NT2/D1 (cell line): ENCODE results near the gene PLXNA3.

ENCODE experiments used
- DNase-seq: peaks from one replicate; pipeline ENCODE4 v3.0.0-alpha.2; 2011; ENCODE audit warnings: low read depth, low spot score
- H3K27me3 ChIP-seq: 2 replicates; pipeline ENCODE4 v1.6.0; 2011; ENCODE audit warnings: mild to moderate bottlenecking; ENCODE audit not compliant: insufficient read length, insufficient read depth
- H3K36me3 ChIP-seq: 2 replicates; pipeline ENCODE4 v1.6.1; 2011; ENCODE audit warnings: mild to moderate bottlenecking, low read length, mixed read lengths; ENCODE audit not compliant: insufficient read depth, insufficient read length
- H3K4me1 ChIP-seq: 2 replicates; pipeline ENCODE4 v1.5.1; 2011; ENCODE audit not compliant: insufficient read depth, insufficient read length
- H3K4me3 ChIP-seq: 2 replicates; pipeline ENCODE4 v1.5.1; 2011; ENCODE audit warnings: low read depth; ENCODE audit not compliant: insufficient read length
- H3K9ac ChIP-seq: 2 replicates; pipeline ENCODE4 v1.6.0; 2011; ENCODE audit warnings: low read depth; ENCODE audit not compliant: insufficient read length
- H3K9me3 ChIP-seq: 2 replicates; pipeline ENCODE4 v1.5.1; 2011; ENCODE audit warnings: mild to moderate bottlenecking, low read length; ENCODE audit not compliant: insufficient read depth
- SUZ12 ChIP-seq: IDR thresholded peaks from 2 replicates; pipeline ENCODE4 v1.6.1; 2011; ENCODE audit not compliant: insufficient read length, insufficient read depth; ENCODE audit errors: extremely low read depth
- YY1 ChIP-seq: IDR thresholded peaks from 2 replicates; pipeline ENCODE4 v1.6.1; 2011; ENCODE audit not compliant: insufficient read length, insufficient read depth
- ZNF274 ChIP-seq: IDR thresholded peaks from 2 replicates; pipeline ENCODE4 v1.6.1; 2011; ENCODE audit warnings: mild to moderate bottlenecking, low read depth, low read length

PLXNA3 gene

GRCh38 chrX:154430479-154430878 is 27.6 kb upstream of the PLXNA3 start:
- Histone ChIP-seq H3K27me3 (no peaks in the 10 kb centered on the region), H3K9me3 (no peaks in the 10 kb centered on the region), H3K36me3 (peaks cover 28% of the 10 kb centered on the region), H3K9ac (no peak overlapping the region), H3K4me1 (peaks cover 3% of the 10 kb centered on the region), H3K4me3 (no peak overlapping the region)
- TF ChIP-seq YY1 = no peak
- TF ChIP-seq SUZ12 = no peak
- TF ChIP-seq ZNF274 = no peak
- DNase-seq = no peak

DNA sequence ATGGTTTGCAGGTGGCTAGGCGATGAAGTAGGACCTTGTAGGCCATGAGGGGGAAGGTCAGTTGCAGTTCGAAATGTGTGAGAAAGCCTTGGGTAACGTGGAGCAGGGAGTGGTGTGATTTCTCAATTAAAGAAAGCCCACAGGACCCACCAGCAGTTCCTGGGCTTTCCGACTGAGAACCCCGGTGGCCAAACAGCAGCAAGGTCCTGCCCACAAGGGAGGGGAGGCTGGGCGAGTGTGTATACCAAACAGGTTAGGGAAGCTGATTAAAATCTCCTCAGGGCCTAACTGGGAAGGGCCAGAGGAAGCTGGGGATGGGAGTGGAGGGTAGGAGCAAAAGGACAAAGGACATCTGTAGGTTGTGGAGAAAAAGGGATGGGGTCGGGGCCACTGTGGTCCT is 27.2 kb upstream of the PLXNA3 start:
- peaks cover 32% of the 10 kb centered on the region for H3K36me3 ChIP-seq
- H3K27me3 ChIP-seq = no peaks in the 10 kb centered on the region
- H3K9ac ChIP-seq = no peak overlapping the region
- TF ChIP-seq SUZ12 (no peak), ZNF274 (no peak), YY1 (no peak)
- peaks cover 3% of the 10 kb centered on the region for H3K4me1 ChIP-seq
- no peak for DNase-seq
- H3K9me3 ChIP-seq = no peaks in the 10 kb centered on the region
- no peak overlapping the region for H3K4me3 ChIP-seq

DNA sequence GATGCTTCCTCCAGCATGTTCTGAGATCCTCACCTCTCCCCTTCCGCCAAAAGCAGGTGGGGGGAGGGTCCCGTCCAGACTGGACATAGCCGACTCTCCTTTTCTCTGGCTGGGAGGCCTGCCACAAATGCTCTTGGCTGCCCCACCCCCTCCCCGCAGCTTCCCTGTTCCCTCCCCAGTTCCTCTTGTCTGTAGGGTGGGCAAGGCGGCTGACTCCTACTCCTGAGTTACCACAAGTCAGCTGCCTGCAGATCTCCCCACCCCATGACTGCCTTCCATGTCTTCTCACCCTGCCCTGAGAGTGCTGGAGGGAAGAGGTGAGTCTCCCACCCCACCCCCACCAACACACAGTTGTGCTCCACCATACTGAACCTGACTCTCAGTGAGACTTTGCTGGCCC is 26.7 kb upstream of the PLXNA3 start:
- no peaks in the 10 kb centered on the region for H3K9me3 ChIP-seq
- peaks cover 3% of the 10 kb centered on the region for H3K4me1 ChIP-seq
- TF ChIP-seq ZNF274 (no peak), YY1 (no peak), SUZ12 (no peak)
- no peak overlapping the region for H3K9ac ChIP-seq
- peaks cover 36% of the 10 kb centered on the region for H3K36me3 ChIP-seq
- DNase-seq = no peak
- no peak overlapping the region for H3K4me3 ChIP-seq
- H3K27me3 ChIP-seq = no peaks in the 10 kb centered on the region

DNA sequence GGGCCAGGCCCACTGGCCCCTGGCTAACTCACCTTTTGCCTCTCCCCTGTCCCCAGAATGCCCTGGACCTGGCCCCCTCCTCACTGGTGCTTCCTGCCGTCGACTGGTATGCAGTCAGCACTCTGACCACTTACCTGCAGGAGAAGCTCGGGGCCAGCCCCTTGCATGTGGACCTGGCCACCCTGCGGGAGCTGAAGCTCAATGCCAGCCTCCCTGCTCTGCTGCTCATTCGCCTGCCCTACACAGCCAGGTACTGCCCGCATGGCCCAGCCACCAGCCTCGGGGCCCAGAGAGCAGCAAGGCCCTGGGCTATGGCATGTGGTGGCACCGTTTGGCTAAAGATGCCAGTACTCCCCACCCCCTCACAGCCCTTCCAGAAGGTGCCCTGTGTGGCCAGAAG is 25.9 kb upstream of the PLXNA3 start:
- H3K4me1 ChIP-seq = peaks cover 3% of the 10 kb centered on the region
- H3K9me3 ChIP-seq = no peaks in the 10 kb centered on the region
- H3K4me3 ChIP-seq = no peak overlapping the region
- H3K27me3 ChIP-seq = no peaks in the 10 kb centered on the region
- TF ChIP-seq ZNF274 (no peak), YY1 (no peak), SUZ12 (no peak)
- H3K9ac ChIP-seq = no peak overlapping the region
- peaks cover 36% of the 10 kb centered on the region for H3K36me3 ChIP-seq
- no peak for DNase-seq

DNA sequence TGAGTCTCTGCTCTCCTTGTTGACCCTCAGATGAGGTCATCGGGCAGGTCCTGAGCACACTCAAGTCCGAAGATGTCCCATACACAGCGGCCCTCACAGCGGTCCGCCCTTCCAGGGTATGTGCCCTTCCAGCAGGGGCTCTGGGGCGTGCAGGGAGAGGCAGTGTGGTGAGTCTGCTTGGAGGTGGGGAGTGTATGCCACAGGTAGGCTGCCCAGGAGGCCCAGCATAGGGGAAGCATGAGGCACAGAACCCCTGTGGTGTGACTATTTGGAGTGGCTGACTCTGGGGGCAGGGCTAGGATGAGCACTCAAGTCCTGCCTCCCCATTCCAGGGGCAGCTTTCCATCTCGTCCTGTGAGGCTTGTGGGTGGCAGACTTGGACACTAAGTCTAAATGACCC is 24.5 kb upstream of the PLXNA3 start:
- Histone ChIP-seq H3K36me3 (peaks cover 43% of the 10 kb centered on the region), H3K9ac (no peak overlapping the region), H3K27me3 (no peaks in the 10 kb centered on the region), H3K9me3 (no peaks in the 10 kb centered on the region), H3K4me3 (no peak overlapping the region), H3K4me1 (peaks cover 3% of the 10 kb centered on the region)
- TF ChIP-seq YY1 (no peak), ZNF274 (no peak), SUZ12 (no peak)
- no peak for DNase-seq

DNA sequence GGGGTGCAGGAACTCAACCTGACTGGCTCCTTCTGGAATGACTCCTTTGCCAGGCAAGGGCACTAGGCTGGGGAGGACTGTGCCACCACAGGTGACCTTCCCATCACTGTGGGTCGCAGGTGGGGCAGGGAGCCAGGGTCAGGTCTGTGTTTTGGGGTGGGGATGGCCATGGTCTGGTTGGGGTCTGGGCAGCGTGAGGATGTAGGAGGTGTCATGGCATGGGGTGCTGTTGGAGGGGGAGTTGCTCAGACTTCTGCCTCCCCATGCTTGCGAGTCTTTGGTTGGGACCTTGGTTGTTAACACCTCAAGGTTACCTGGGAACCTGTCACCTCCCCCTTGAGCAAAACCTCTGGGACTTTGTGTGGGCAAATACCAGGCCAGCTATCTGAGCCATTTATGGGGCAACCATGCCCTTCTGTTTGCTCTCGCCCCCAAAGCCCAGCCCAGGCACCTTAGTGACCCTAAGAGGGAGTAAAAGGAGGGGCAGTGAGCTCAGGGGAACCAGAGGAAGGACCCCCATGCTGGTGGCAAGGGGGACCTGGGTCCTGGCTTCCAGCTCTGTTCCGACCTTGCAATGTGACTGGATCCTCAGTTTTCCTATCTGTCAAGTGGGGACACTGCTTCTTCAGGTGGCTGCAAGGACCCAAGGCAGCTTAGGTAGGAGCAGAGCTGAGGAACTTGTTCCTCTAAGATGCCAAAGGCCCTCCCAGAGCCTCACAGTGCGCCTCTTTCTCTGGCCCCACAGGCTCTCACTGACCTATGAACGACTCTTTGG is 23.5 kb upstream of the PLXNA3 start:
- no peaks in the 10 kb centered on the region for H3K27me3 ChIP-seq
- TF ChIP-seq SUZ12 (no peak), ZNF274 (no peak), YY1 (no peak)
- DNase-seq = no peak
- no peak overlapping the region for H3K9ac ChIP-seq
- peaks cover 3% of the 10 kb centered on the region for H3K4me1 ChIP-seq
- H3K4me3 ChIP-seq = no peak overlapping the region
- no peaks in the 10 kb centered on the region for H3K9me3 ChIP-seq
- H3K36me3 ChIP-seq = peaks cover 51% of the 10 kb centered on the region

DNA sequence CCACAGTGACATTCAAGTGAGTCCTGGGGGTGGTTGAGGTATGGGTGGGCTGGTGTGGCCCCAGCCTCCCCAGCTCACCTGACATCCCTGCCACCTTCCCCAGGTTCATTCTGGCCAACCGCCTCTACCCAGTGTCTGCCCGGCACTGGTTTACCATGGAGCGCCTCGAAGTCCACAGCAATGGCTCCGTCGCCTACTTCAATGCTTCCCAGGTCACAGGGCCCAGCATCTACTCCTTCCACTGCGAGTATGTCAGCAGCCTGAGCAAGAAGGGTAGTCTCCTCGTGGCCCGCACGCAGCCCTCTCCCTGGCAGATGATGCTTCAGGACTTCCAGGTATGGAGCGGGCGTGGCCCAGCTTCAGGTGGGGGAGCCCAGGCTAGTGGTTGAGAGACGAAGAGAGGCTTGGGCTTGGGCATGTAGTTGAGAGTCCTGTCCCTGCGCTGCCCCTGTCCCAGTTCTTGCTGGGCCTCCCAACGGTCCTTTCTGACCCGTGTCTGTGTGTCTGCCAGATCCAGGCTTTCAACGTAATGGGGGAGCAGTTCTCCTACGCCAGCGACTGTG is 22.8 kb upstream of the PLXNA3 start:
- H3K9me3 ChIP-seq = no peaks in the 10 kb centered on the region
- no peak for TF ChIP-seq ZNF274
- TF ChIP-seq YY1 = no peak
- no peak for DNase-seq
- peaks cover 56% of the 10 kb centered on the region for H3K36me3 ChIP-seq
- H3K4me3 ChIP-seq = no peak overlapping the region
- H3K9ac ChIP-seq = no peak overlapping the region
- H3K27me3 ChIP-seq = no peaks in the 10 kb centered on the region
- peaks cover 3% of the 10 kb centered on the region for H3K4me1 ChIP-seq
